OCI-LY1 (cell line): ENCODE results near the gene SALL4.

ENCODE experiments used
- CTCF ChIP-seq: fragments of 200-600 bp; sonication (generic), shearing (Covaris generic); IDR thresholded peaks from 2 replicates; pipeline ENCODE4 v1.5.1; 2017; ENCODE audit warnings: mild to moderate bottlenecking, antibody characterized with exemption, low read length, moderate library complexity, mixed read lengths
- EZH2 ChIP-seq: fragments of 200-600 bp; sonication (generic), shearing (Covaris generic); IDR thresholded peaks from 2 replicates; pipeline ENCODE4 v1.8.0; 2017; ENCODE audit warnings: borderline replicate concordance, mixed run types, mild to moderate bottlenecking, antibody characterized with exemption, low read length, moderate library complexity, mixed read lengths

- TF ChIP-seq EZH2 (no peak), CTCF (peak; percentile 59)
These were observed 2.1 kb downstream of the SALL4 start for GRCh38 chr20:51800060-51800871.
